ENCODE data around the gene OPA1.

The OPA1 gene

GRCh38 chr3:193710286-193711165, 117.5 kb downstream of the OPA1 start:
- no peak for DNase-seq (ENCODE audit: low read depth in 2 of 2)

GRCh38 chr3:193711166-193711485, 118.1 kb downstream of the OPA1 start:
- no peak for DNase-seq (ENCODE audit: low read depth in 2 of 2)

- no peak for DNase-seq (ENCODE audit: low read depth in 2 of 2)
These were observed 118.5 kb downstream of the OPA1 start for GRCh38 chr3:193711523-193711963.

GRCh38 chr3:193711964-193712598, 119.1 kb downstream of the OPA1 start:
- DNase-seq (ENCODE audit: low read depth in 2 of 2): no peak

GRCh38 chr3:193712938-193713337, 119.9 kb downstream of the OPA1 start:
- no peak for DNase-seq (ENCODE audit: low read depth in 2 of 2)

GRCh38 chr3:193714523-193715137, 121.6 kb downstream of the OPA1 start:
- DNase-seq (ENCODE audit: low read depth in 2 of 2): no peak

GRCh38 chr3:193716150-193716549, 123.1 kb downstream of the OPA1 start:
- no peak for DNase-seq (ENCODE audit: low read depth in 2 of 2)

- DNase-seq (ENCODE audit: low read depth in 2 of 2): no peak
These were observed 126.7 kb downstream of the OPA1 start for GRCh38 chr3:193719735-193720134.

- DNase-seq (ENCODE audit: low read depth in 2 of 2): no peak
These were observed 127.2 kb downstream of the OPA1 start for GRCh38 chr3:193720169-193720568.

GRCh38 chr3:193722566-193722965, 129.6 kb downstream of the OPA1 start:
- no peak for DNase-seq (ENCODE audit: low read depth in 2 of 2)

- DNase-seq (ENCODE audit: low read depth in 2 of 2): no peak
These were observed 134.1 kb downstream of the OPA1 start for GRCh38 chr3:193727089-193727488.

- no peak for DNase-seq (ENCODE audit: low read depth in 2 of 2)
These were observed 135.6 kb downstream of the OPA1 start for GRCh38 chr3:193728429-193729087.

GRCh38 chr3:193729088-193729465, 136.1 kb downstream of the OPA1 start:
- DNase-seq (ENCODE audit: low read depth in 2 of 2): no peak

- no peak for DNase-seq (ENCODE audit: low read depth in 2 of 2)
These were observed 136.6 kb downstream of the OPA1 start for GRCh38 chr3:193729601-193730000.

GRCh38 chr3:193730511-193730910, 137.5 kb downstream of the OPA1 start:
- no peak for DNase-seq (ENCODE audit: low read depth in 2 of 2)

- DNase-seq (ENCODE audit: low read depth in 2 of 2): no peak
These were observed 138.0 kb downstream of the OPA1 start for GRCh38 chr3:193730976-193731375.

GRCh38 chr3:193731656-193732055, 138.6 kb downstream of the OPA1 start:
- no peak for DNase-seq (ENCODE audit: low read depth in 2 of 2)

GRCh38 chr3:193732391-193732790, 139.4 kb downstream of the OPA1 start:
- no peak for DNase-seq (ENCODE audit: low read depth in 2 of 2)

GRCh38 chr3:193732827-193733226, 139.8 kb downstream of the OPA1 start:
- no peak for DNase-seq (ENCODE audit: low read depth in 2 of 2)

GRCh38 chr3:193734737-193735366, 141.8 kb downstream of the OPA1 start:
- no peak for DNase-seq (ENCODE audit: low read depth in 2 of 2)

GRCh38 chr3:193735850-193736249, 142.8 kb downstream of the OPA1 start:
- no peak for DNase-seq (ENCODE audit: low read depth in 2 of 2)

GRCh38 chr3:193736616-193737015, 143.6 kb downstream of the OPA1 start:
- no peak for DNase-seq (ENCODE audit: low read depth in 2 of 2)

All from stimulated activated CD8-positive, alpha-beta memory T cell treated with anti-CD3 and anti-CD28 coated beads, Interleukin-7, amount 100 ng/mL, for 1 hour (primary cell).